GM18951 (cell line): ENCODE results near the gene ZNF454.

ENCODE experiments used
- POLR2A ChIP-seq: IDR thresholded peaks from 4 replicates; pipeline ENCODE4 v1.6.1; 2011; ENCODE audit warnings: mild to moderate bottlenecking; ENCODE audit not compliant: insufficient read length, insufficient read depth; ENCODE audit errors: extremely low read depth
- in situ Hi-C: fragments of 300-500 bp; cut with MboI; formaldehyde crosslinking; loops from one replicate; pipeline ENCODE4 v1.12.0; 2022; ENCODE audit warnings: low sequenced_read_pairs, mixed read lengths, inconsistent platforms; ENCODE audit not compliant: unreplicated experiment

ZNF454 gene

DNA sequence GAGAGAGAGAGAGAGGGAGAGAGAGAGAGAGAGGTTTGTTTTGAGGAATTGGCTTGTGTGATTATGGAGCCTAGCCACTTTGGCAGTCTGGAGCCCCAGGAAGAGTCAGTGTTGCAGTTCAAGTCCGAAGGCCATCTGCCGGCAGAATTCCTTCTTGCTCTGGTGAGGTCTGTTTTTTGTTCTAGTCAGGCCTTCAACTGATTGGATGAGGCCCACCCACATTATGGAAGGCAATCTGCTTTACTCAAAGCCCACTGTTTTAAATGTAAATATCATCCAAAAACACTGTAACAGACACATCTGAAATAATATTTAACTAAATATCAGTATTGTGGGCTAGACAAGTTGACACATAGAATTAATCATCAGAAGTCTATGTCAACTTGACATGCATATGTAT lies 65.6 kb downstream of the ZNF454 start:
- in situ Hi-C loops: no loop called here
- TF ChIP-seq POLR2A: no peak

DNA sequence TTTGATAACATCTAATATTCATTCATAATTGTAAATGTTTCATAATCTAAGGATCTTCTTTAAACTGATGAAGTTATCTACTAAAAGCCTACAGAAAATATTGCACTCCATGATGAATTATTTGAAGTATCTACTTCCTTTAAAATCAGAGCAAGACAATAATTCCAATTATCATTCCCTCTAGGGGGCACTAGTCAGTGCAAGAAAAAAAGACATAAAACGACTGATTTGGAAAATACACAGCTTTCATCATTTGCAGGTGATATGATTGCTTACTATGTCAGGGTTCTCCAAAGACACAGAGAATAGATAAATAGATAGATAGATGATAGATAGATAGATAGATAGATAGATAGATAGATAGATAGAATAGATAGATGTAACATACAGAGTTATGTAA lies 67.7 kb downstream of the ZNF454 start:
- no peak for TF ChIP-seq POLR2A
- in situ Hi-C loops: no loop called here
